HG03439 (cell line): Measurements from ENCODE around the gene HPCAL1.

Source experiments
- ATAC-seq: cut with Tn5 transposase; IDR thresholded peaks from one replicate; pipeline ENCODE4 v1.9.1; 2021; ENCODE audit warnings: mild to moderate bottlenecking, moderate library complexity; ENCODE audit not compliant: unreplicated experiment

HPCAL1 gene

GRCh38 chr2:10347562-10347948 lies 44.9 kb downstream of the HPCAL1 start:
- ATAC-seq, result no peak

GRCh38 chr2:10348891-10349290 lies 46.2 kb downstream of the HPCAL1 start:
- no peak for ATAC-seq

- no peak for ATAC-seq
Observed at GRCh38 chr2:10350761-10351160, 48.1 kb downstream of the HPCAL1 start.

GRCh38 chr2:10352361-10352760 lies 49.7 kb downstream of the HPCAL1 start:
- ATAC-seq, result no peak

- no peak for ATAC-seq
Observed at GRCh38 chr2:10352972-10353371, 50.3 kb downstream of the HPCAL1 start.

- no peak for ATAC-seq
Observed at GRCh38 chr2:10353931-10354330, 51.2 kb downstream of the HPCAL1 start.

- no peak for ATAC-seq
Observed at GRCh38 chr2:10354399-10354798, 51.7 kb downstream of the HPCAL1 start.

- no peak for ATAC-seq
Observed at GRCh38 chr2:10355471-10356438, 53.1 kb downstream of the HPCAL1 start.

- ATAC-seq, result no peak
Observed at GRCh38 chr2:10356439-10356811, 53.7 kb downstream of the HPCAL1 start.

GRCh38 chr2:10357193-10358169 lies 54.8 kb downstream of the HPCAL1 start:
- no peak for ATAC-seq

- ATAC-seq, result no peak
Observed at GRCh38 chr2:10359246-10359645, 56.5 kb downstream of the HPCAL1 start.

GRCh38 chr2:10359731-10360329 lies 57.1 kb downstream of the HPCAL1 start:
- no peak for ATAC-seq

GRCh38 chr2:10360460-10360849 lies 57.8 kb downstream of the HPCAL1 start:
- ATAC-seq, result no peak

- ATAC-seq, result no peak
Observed at GRCh38 chr2:10360850-10361588, 58.3 kb downstream of the HPCAL1 start.

- ATAC-seq, result no peak
Observed at GRCh38 chr2:10362096-10362897, 59.6 kb downstream of the HPCAL1 start.

- no peak for ATAC-seq
Observed at GRCh38 chr2:10362898-10363454, 60.3 kb downstream of the HPCAL1 start.

GRCh38 chr2:10363861-10364610 lies 61.3 kb downstream of the HPCAL1 start:
- ATAC-seq, result no peak

- no peak for ATAC-seq
Observed at GRCh38 chr2:10365412-10365811, 62.7 kb downstream of the HPCAL1 start.
